ENCODE measurements around the gene SLC25A48. TPM values are rescaled to one million over a fixed set of nuclear protein-coding genes. Genes with fewer than 3 reads are reported as not detected.

Gene SLC25A48
- total RNA-seq, 2 experiments from 2014 or later: not detected

GRCh38 chr5:135871268-135871915 is 36.9 kb downstream of the SLC25A48 start:
- Histone ChIP-seq H3K9me2 (ENCODE audit: insufficient read depth, low read length) (no peaks in the 10 kb centered on the region), H3K4me1 (ENCODE audit: insufficient read depth, low read length, poor library complexity, severe bottlenecking) (no peaks in the 10 kb centered on the region), H3K9me3 (ENCODE audit: low read length) (no peaks in the 10 kb centered on the region), H3K36me3 (ENCODE audit: insufficient read depth, low read length) (no peaks in the 10 kb centered on the region), H3K79me2 (ENCODE audit: insufficient read depth, low read depth, low read length) (no peaks in the 10 kb centered on the region), H3K4me2 (ENCODE audit: low read length) (no peak overlapping the region), H3K27ac (ENCODE audit: low read depth, low read length, poor library complexity, severe bottlenecking) (no peak overlapping the region), H2AFZ (ENCODE audit: low read length) (no peak overlapping the region), H3K4me3 (ENCODE audit: low read depth, low read length, poor library complexity, severe bottlenecking) (no peak overlapping the region), H4K20me1 (ENCODE audit: insufficient read depth, low read length) (no peaks in the 10 kb centered on the region)
- intact Hi-C loops (cut with micrococcal nuclease; ENCODE audit: unreplicated experiment): no loop called here
- TF ChIP-seq CTCF (conservative IDR thresholded peaks at IDR 0.05; ENCODE audit: low read length): no peak
- no peak for TF ChIP-seq EZH2phosphoT487 (IDR thresholded peaks at IDR 0.05; ENCODE audit: borderline replicate concordance, low read depth, low read length)
- no peak for DNase-seq (ENCODE audit: low spot score)
- BruUV-seq (replicated peaks): no TSS peak
- ChIA-PET POLR2A (interaction anchor here (0.7 kb wide), 1 partner anchor 118 kb away, joined by 3 read pairs; no protein-coding TSS in a partner anchor), CTCF (ENCODE audit: unreplicated experiment) (no interaction called here)

DNA sequence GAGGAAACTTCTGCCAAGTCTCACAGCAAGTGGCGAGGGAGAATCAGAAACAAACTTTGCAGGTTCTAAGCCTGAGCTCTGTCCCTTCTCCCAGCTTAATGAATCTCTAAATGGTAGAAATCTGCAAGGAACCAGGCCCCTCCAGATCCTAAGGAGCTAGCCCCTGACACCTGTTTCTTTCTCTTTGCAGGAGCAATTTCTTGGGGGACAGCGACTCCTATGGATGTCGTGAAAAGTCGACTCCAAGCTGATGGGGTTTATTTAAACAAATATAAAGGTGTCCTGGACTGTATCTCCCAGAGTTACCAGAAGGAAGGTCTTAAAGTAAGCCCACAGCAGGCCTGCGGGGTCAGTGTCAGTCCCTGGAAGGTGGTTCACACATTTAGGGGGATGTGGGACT is 39.4 kb downstream of the SLC25A48 start:
- Histone ChIP-seq H3K27ac (ENCODE audit: low read depth, low read length, poor library complexity, severe bottlenecking) (no peak overlapping the region), H3K4me2 (ENCODE audit: low read length) (no peak overlapping the region), H3K9me3 (ENCODE audit: low read length) (no peaks in the 10 kb centered on the region), H4K20me1 (ENCODE audit: insufficient read depth, low read length) (no peaks in the 10 kb centered on the region), H3K36me3 (ENCODE audit: insufficient read depth, low read length) (no peaks in the 10 kb centered on the region), H3K79me2 (ENCODE audit: insufficient read depth, low read depth, low read length) (no peaks in the 10 kb centered on the region), H3K9me2 (ENCODE audit: insufficient read depth, low read length) (no peaks in the 10 kb centered on the region), H3K4me1 (ENCODE audit: insufficient read depth, low read length, poor library complexity, severe bottlenecking) (no peaks in the 10 kb centered on the region), H3K4me3 (ENCODE audit: low read depth, low read length, poor library complexity, severe bottlenecking) (no peak overlapping the region), H2AFZ (ENCODE audit: low read length) (no peak overlapping the region)
- no peak for DNase-seq (ENCODE audit: low spot score)
- TF ChIP-seq EZH2phosphoT487 (IDR thresholded peaks at IDR 0.05; ENCODE audit: borderline replicate concordance, low read depth, low read length) (no peak), CTCF (conservative IDR thresholded peaks at IDR 0.05; ENCODE audit: low read length) (0 out of 2 replicates have a peak, but pooled peaks have one; percentile 20)
- no TSS peak for BruUV-seq (replicated peaks)
- ChIA-PET POLR2A (no interaction called here), CTCF (ENCODE audit: unreplicated experiment) (interaction anchor here (0.5 kb wide), 1 partner anchor 17 kb away, joined by 5 read pairs; no protein-coding TSS in a partner anchor)
- intact Hi-C loops (cut with micrococcal nuclease; ENCODE audit: unreplicated experiment): no loop called here

- Histone ChIP-seq H3K9me3 (ENCODE audit: low read length) (no peaks in the 10 kb centered on the region), H2AFZ (ENCODE audit: low read length) (no peak overlapping the region), H3K4me2 (ENCODE audit: low read length) (no peak overlapping the region), H3K79me2 (ENCODE audit: insufficient read depth, low read depth, low read length) (no peaks in the 10 kb centered on the region), H3K36me3 (ENCODE audit: insufficient read depth, low read length) (no peaks in the 10 kb centered on the region), H3K4me3 (ENCODE audit: low read depth, low read length, poor library complexity, severe bottlenecking) (no peak overlapping the region), H4K20me1 (ENCODE audit: insufficient read depth, low read length) (no peaks in the 10 kb centered on the region), H3K4me1 (ENCODE audit: insufficient read depth, low read length, poor library complexity, severe bottlenecking) (no peaks in the 10 kb centered on the region), H3K27ac (ENCODE audit: low read depth, low read length, poor library complexity, severe bottlenecking) (no peak overlapping the region), H3K9me2 (ENCODE audit: insufficient read depth, low read length) (no peaks in the 10 kb centered on the region)
- TF ChIP-seq CTCF (conservative IDR thresholded peaks at IDR 0.05; ENCODE audit: low read length) (no peak), EZH2phosphoT487 (IDR thresholded peaks at IDR 0.05; ENCODE audit: borderline replicate concordance, low read depth, low read length) (no peak)
- ChIA-PET POLR2A (no interaction called here), CTCF (ENCODE audit: unreplicated experiment) (no interaction called here)
- intact Hi-C loops (cut with micrococcal nuclease; ENCODE audit: unreplicated experiment): no loop called here
- BruUV-seq (replicated peaks): no TSS peak
- no peak for DNase-seq (ENCODE audit: low spot score)
Measured at GRCh38 chr5:135874461-135874860, 40.0 kb downstream of the SLC25A48 start.

All from OCI-LY7 (cell line).